GM18502 (cell line): ENCODE measurements around the gene RNF32.

Experiments
- ATAC-seq: cut with Tn5 transposase; IDR thresholded peaks from one replicate; pipeline ENCODE4 v1.9.1; 2021; ENCODE audit warnings: mild to moderate bottlenecking; ENCODE audit not compliant: unreplicated experiment, poor library complexity

Gene RNF32

GRCh38 chr7:156722043-156722826 is 81.7 kb downstream of the RNF32 start:
- no peak for ATAC-seq

- no peak for ATAC-seq
Observed at GRCh38 chr7:156725073-156725472, 84.5 kb downstream of the RNF32 start.

GRCh38 chr7:156725936-156726335 is 85.4 kb downstream of the RNF32 start:
- no peak for ATAC-seq
